ENCODE results near the gene RFX8.

The RFX8 gene

GRCh38 chr2:101428422-101429176, 46.3 kb downstream of the RFX8 start:
- Histone ChIP-seq H3K27me3 (ENCODE audit: control insufficient read depth in 1 of 2, insufficient read depth in 2 of 2, low read length in 2 of 2) (no peaks in the 10 kb centered on the region), H3K27ac (ENCODE audit: low read length) (no peak overlapping the region), H3K9ac (ENCODE audit: low read length in 2 of 2) (no peak overlapping the region), H3K36me3 (ENCODE audit: control insufficient read depth in 2 of 2, insufficient read depth in 2 of 2, low read length in 2 of 2) (no peaks in the 10 kb centered on the region), H3K9me3 (ENCODE audit: control insufficient read depth in 2 of 2, low read length in 2 of 2) (no peaks in the 10 kb centered on the region), H3K4me1 (ENCODE audit: control insufficient read depth, insufficient read depth, low read length) (no peaks in the 10 kb centered on the region), H3K4me3 (ENCODE audit: low read length in 2 of 2) (no peak overlapping the region)

DNA sequence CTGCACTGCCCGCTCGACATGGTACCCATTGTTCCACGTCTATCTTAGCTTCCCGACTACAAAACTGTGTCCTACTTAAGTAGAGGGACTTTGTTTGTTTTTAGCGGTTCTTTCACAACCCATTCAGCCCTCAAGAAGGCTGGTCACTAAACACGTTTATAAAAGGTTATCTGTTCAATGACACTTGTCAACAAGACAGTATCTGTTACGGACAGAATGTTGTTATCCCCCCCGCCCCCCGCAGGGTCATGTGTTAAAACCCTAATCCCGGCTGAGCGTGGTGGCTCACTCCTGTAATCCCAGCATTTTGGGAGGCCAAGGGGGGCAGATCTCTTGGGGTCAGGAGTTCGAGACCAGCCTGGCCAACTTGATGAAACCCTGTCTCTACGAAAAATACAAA, 47.2 kb downstream of the RFX8 start:
- H3K4me1 ChIP-seq (ENCODE audit: control insufficient read depth, insufficient read depth, low read length), result no peaks in the 10 kb centered on the region
- H3K9me3 ChIP-seq (ENCODE audit: control insufficient read depth in 2 of 2, low read length in 2 of 2), result no peaks in the 10 kb centered on the region
- H3K27ac ChIP-seq (ENCODE audit: low read length), result no peak overlapping the region
- no peaks in the 10 kb centered on the region for H3K36me3 ChIP-seq (ENCODE audit: control insufficient read depth in 2 of 2, insufficient read depth in 2 of 2, low read length in 2 of 2)
- H3K9ac ChIP-seq (ENCODE audit: low read length in 2 of 2), result no peak overlapping the region
- no peak overlapping the region for H3K4me3 ChIP-seq (ENCODE audit: low read length in 2 of 2)
- H3K27me3 ChIP-seq (ENCODE audit: control insufficient read depth in 1 of 2, insufficient read depth in 2 of 2, low read length in 2 of 2), result no peaks in the 10 kb centered on the region

GRCh38 chr2:101427240-101427639, 47.7 kb downstream of the RFX8 start:
- no peak overlapping the region for H3K9ac ChIP-seq (ENCODE audit: low read length in 2 of 2)
- no peaks in the 10 kb centered on the region for H3K9me3 ChIP-seq (ENCODE audit: control insufficient read depth in 2 of 2, low read length in 2 of 2)
- H3K4me3 ChIP-seq (ENCODE audit: low read length in 2 of 2), result no peak overlapping the region
- H3K4me1 ChIP-seq (ENCODE audit: control insufficient read depth, insufficient read depth, low read length), result no peaks in the 10 kb centered on the region
- no peaks in the 10 kb centered on the region for H3K27me3 ChIP-seq (ENCODE audit: control insufficient read depth in 1 of 2, insufficient read depth in 2 of 2, low read length in 2 of 2)
- H3K36me3 ChIP-seq (ENCODE audit: control insufficient read depth in 2 of 2, insufficient read depth in 2 of 2, low read length in 2 of 2), result no peaks in the 10 kb centered on the region
- H3K27ac ChIP-seq (ENCODE audit: low read length), result no peak overlapping the region

DNA sequence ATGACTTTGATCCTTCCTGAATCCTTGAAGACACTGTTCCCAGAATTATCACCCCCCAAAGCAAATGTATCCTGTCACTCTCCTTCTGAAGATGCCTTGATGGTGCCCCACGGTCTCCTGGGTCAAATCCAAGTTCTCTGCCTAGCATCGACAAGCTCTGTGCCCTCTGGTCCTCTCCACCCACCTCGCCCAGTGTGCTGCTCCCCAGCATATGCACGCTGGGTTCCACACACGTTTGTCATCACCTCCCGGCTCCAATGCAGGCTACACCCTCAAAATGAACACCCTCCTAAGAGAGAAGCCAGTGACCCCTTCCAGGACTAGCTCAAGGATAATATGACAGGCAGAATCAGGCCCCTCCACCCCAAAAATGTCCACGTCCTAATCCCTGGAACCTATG, 48.1 kb downstream of the RFX8 start:
- H3K4me3 ChIP-seq (ENCODE audit: low read length in 2 of 2), result no peak overlapping the region
- no peak overlapping the region for H3K27ac ChIP-seq (ENCODE audit: low read length)
- H3K36me3 ChIP-seq (ENCODE audit: control insufficient read depth in 2 of 2, insufficient read depth in 2 of 2, low read length in 2 of 2), result no peaks in the 10 kb centered on the region
- no peaks in the 10 kb centered on the region for H3K4me1 ChIP-seq (ENCODE audit: control insufficient read depth, insufficient read depth, low read length)
- no peaks in the 10 kb centered on the region for H3K9me3 ChIP-seq (ENCODE audit: control insufficient read depth in 2 of 2, low read length in 2 of 2)
- H3K27me3 ChIP-seq (ENCODE audit: control insufficient read depth in 1 of 2, insufficient read depth in 2 of 2, low read length in 2 of 2), result no peaks in the 10 kb centered on the region
- no peak overlapping the region for H3K9ac ChIP-seq (ENCODE audit: low read length in 2 of 2)

- no peak overlapping the region for H3K9ac ChIP-seq (ENCODE audit: low read length in 2 of 2)
- peaks cover 0 to 1% of the 10 kb centered on the region in 2 donors for H3K9me3 ChIP-seq (ENCODE audit: control insufficient read depth in 2 of 2, low read length in 2 of 2)
- no peak overlapping the region for H3K27ac ChIP-seq (ENCODE audit: low read length)
- H3K4me3 ChIP-seq (ENCODE audit: low read length in 2 of 2), result no peak overlapping the region
- no peaks in the 10 kb centered on the region for H3K4me1 ChIP-seq (ENCODE audit: control insufficient read depth, insufficient read depth, low read length)
- H3K36me3 ChIP-seq (ENCODE audit: control insufficient read depth in 2 of 2, insufficient read depth in 2 of 2, low read length in 2 of 2), result no peaks in the 10 kb centered on the region
- no peaks in the 10 kb centered on the region for H3K27me3 ChIP-seq (ENCODE audit: control insufficient read depth in 1 of 2, insufficient read depth in 2 of 2, low read length in 2 of 2)
Observed at GRCh38 chr2:101420623-101421022, 54.3 kb downstream of the RFX8 start.

DNA sequence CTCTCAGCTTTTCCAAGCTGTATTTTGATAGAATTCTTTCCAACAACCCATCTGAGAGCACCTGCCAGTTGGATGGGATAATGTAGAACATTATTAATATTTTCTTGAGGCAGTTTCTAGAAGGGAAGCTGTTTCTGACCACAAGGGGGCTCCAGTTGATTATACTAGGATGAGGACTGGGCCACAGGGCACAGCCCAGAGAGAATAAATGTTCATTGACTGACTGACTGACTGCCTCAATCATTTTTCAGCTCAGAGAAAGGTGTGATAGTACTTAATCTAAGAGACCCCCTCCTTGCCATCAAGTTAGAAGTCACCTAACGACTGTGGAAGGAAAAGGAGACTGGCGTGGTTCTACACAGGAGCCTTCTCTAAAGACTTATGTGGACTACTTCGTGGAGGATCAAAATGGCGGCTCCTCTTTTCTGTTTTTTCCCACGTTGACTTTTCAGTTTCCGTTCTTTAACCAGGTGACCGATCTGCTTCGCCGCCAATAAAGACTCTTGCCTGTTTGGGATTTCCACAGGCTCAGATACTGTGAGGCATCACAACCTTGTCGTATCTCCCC, 55.7 kb downstream of the RFX8 start:
- Histone ChIP-seq H3K9ac (ENCODE audit: low read length in 2 of 2) (no peak overlapping the region), H3K4me3 (ENCODE audit: low read length in 2 of 2) (no peak overlapping the region), H3K27me3 (ENCODE audit: control insufficient read depth in 1 of 2, insufficient read depth in 2 of 2, low read length in 2 of 2) (peaks cover 0 to 3% of the 10 kb centered on the region in 2 donors), H3K36me3 (ENCODE audit: control insufficient read depth in 2 of 2, insufficient read depth in 2 of 2, low read length in 2 of 2) (no peaks in the 10 kb centered on the region), H3K4me1 (ENCODE audit: control insufficient read depth, insufficient read depth, low read length) (no peaks in the 10 kb centered on the region), H3K9me3 (ENCODE audit: control insufficient read depth in 2 of 2, low read length in 2 of 2) (peaks cover 0 to 7% of the 10 kb centered on the region in 2 donors), H3K27ac (ENCODE audit: low read length) (no peak overlapping the region)

DNA sequence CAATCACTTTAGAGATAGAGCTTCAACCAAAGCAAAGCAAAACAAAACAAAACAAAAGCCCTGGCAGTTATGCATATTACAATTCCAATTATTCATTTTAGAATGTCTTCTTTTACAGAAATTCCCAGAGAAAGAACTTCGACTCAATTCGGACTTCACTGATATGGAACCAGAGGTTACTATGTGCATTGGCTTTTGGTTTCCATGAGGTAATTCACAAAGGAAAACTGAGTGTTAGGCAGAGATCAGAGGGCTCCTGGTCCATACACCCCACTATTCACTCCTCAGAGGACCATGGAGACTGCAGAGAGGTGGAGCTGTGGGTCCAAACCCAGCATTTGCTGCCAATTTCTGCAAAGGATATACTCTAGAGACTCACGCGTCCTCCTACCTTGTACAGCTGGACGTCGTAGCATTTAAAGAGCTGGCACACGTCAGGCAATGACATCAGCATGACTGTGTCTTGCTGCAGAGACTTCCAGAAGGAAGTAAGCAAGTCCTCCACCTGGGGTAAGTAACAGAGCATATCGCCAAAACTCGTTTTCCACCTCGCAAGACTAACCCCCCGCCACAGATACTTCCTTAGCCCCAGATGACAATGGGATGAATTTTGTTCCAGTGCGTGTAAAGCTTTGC, 56.3 kb downstream of the RFX8 start:
- Histone ChIP-seq H3K36me3 (ENCODE audit: control insufficient read depth in 2 of 2, insufficient read depth in 2 of 2, low read length in 2 of 2) (no peaks in the 10 kb centered on the region), H3K9me3 (ENCODE audit: control insufficient read depth in 2 of 2, low read length in 2 of 2) (peaks cover 0 to 7% of the 10 kb centered on the region in 2 donors), H3K27ac (ENCODE audit: low read length) (no peak overlapping the region), H3K4me3 (ENCODE audit: low read length in 2 of 2) (no peak overlapping the region), H3K4me1 (ENCODE audit: control insufficient read depth, insufficient read depth, low read length) (no peaks in the 10 kb centered on the region), H3K9ac (ENCODE audit: low read length in 2 of 2) (no peak overlapping the region), H3K27me3 (ENCODE audit: control insufficient read depth in 1 of 2, insufficient read depth in 2 of 2, low read length in 2 of 2) (peaks cover 2 to 3% of the 10 kb centered on the region in 2 donors)

DNA sequence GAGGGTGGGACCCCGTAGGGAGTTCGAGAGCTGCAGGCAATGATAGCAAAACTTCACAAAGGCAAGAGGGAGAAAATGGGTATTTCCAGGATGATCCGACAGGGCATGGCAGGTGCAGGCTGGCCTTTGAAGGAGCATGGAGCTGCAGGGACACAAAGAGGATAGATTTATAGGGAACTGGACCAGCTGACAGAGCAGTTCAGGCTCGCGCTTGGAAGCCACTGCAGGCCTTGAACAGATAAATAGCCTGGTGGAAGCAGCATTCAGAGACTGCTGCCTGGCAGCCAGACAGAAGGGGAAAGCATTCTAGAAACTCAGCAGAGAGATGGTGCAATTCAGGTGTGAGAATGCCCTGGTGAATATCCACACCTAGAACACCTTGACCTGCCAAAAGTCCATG, 58.3 kb downstream of the RFX8 start:
- peaks cover 4 to 6% of the 10 kb centered on the region in 2 donors for H3K27me3 ChIP-seq (ENCODE audit: control insufficient read depth in 1 of 2, insufficient read depth in 2 of 2, low read length in 2 of 2)
- H3K27ac ChIP-seq (ENCODE audit: low read length), result no peak overlapping the region
- no peaks in the 10 kb centered on the region for H3K4me1 ChIP-seq (ENCODE audit: control insufficient read depth, insufficient read depth, low read length)
- H3K9ac ChIP-seq (ENCODE audit: low read length in 2 of 2), result no peak overlapping the region
- H3K4me3 ChIP-seq (ENCODE audit: low read length in 2 of 2), result no peak overlapping the region
- no peaks in the 10 kb centered on the region for H3K36me3 ChIP-seq (ENCODE audit: control insufficient read depth in 2 of 2, insufficient read depth in 2 of 2, low read length in 2 of 2)
- peaks cover 0 to 7% of the 10 kb centered on the region in 2 donors for H3K9me3 ChIP-seq (ENCODE audit: control insufficient read depth in 2 of 2, low read length in 2 of 2)

DNA sequence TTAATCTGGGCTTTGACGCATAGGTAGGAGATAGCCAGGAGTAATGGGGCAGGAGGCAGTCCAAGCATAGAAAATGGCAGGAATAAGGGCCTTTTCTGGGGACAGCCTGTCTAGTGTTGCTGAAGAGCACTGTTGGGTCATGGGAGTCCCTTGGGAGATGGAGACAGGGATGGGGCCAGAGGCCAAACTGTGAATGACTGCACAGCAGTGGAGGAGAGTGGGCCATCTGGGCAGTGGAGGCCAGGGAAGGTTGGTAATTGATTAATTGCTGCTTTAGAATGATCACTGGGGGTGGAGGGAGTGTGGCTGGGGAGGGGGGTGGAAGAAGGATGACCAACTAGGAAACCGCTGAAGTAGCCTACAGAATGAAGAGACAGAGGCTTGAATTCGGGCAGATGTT, 59.0 kb downstream of the RFX8 start:
- peaks cover 4 to 6% of the 10 kb centered on the region in 2 donors for H3K27me3 ChIP-seq (ENCODE audit: control insufficient read depth in 1 of 2, insufficient read depth in 2 of 2, low read length in 2 of 2)
- H3K4me3 ChIP-seq (ENCODE audit: low read length in 2 of 2), result no peak overlapping the region
- peaks cover 0 to 7% of the 10 kb centered on the region in 2 donors for H3K9me3 ChIP-seq (ENCODE audit: control insufficient read depth in 2 of 2, low read length in 2 of 2)
- H3K9ac ChIP-seq (ENCODE audit: low read length in 2 of 2), result no peak overlapping the region
- no peaks in the 10 kb centered on the region for H3K4me1 ChIP-seq (ENCODE audit: control insufficient read depth, insufficient read depth, low read length)
- H3K36me3 ChIP-seq (ENCODE audit: control insufficient read depth in 2 of 2, insufficient read depth in 2 of 2, low read length in 2 of 2), result no peaks in the 10 kb centered on the region
- no peak overlapping the region for H3K27ac ChIP-seq (ENCODE audit: low read length)

DNA sequence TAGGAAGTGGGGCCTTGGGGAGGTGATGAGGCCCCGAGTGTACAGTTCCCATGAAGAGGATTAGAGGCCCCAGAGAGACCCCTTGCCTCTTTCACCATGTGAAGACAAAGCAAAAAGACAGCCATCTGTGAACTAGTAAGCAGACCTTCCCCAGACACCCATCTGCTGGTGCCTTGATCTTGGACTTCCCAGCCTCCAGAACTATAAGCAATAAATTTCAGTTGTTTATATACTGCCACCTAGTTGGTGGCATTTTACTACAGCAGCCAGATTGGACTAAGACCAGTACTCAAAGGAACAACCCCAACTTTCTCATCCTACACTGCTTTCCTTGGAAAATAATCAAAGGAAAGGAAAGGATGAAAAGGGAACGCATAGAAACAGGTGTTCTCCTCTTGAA, 59.7 kb downstream of the RFX8 start:
- Histone ChIP-seq H3K9ac (ENCODE audit: low read length in 2 of 2) (no peak overlapping the region), H3K9me3 (ENCODE audit: control insufficient read depth in 2 of 2, low read length in 2 of 2) (peaks cover 0 to 7% of the 10 kb centered on the region in 2 donors), H3K27me3 (ENCODE audit: control insufficient read depth in 1 of 2, insufficient read depth in 2 of 2, low read length in 2 of 2) (peaks cover 4 to 6% of the 10 kb centered on the region in 2 donors), H3K36me3 (ENCODE audit: control insufficient read depth in 2 of 2, insufficient read depth in 2 of 2, low read length in 2 of 2) (no peaks in the 10 kb centered on the region), H3K4me3 (ENCODE audit: low read length in 2 of 2) (no peak overlapping the region), H3K4me1 (ENCODE audit: control insufficient read depth, insufficient read depth, low read length) (no peaks in the 10 kb centered on the region), H3K27ac (ENCODE audit: low read length) (no peak overlapping the region)
